Naive B cell (primary cell): Measurements from ENCODE around the gene SERTAD3. TPM values are rescaled to one million over a fixed set of nuclear protein-coding genes. Genes with fewer than 3 reads are reported as not detected.
"Not testable (repeated sequence)": the region's sequence is repeated elsewhere in the genome, so short reads cannot be mapped to it uniquely, and the experiment has no call there.

ENCODE experiments used
- ATAC-seq, 2 donors: fragments of 150-1000 bp; cut with Tn5 transposase; 2 replicates each; pipeline ENCODE4 v1.10.0; 2021; ENCODE audit warnings: low read depth in 2 of 2, mild to moderate bottlenecking in 2 of 2, moderate library complexity in 2 of 2
- DNase-seq: peaks from one replicate; pipeline ENCODE4 v3.0.0; 2022
- H3K27ac Mint-ChIP-seq, 6 donors: one replicate each; pipeline ENCODE4 v1.8.0; 2020 to 2022; ENCODE audit warnings: mild to moderate bottlenecking in 6 of 6, mixed read lengths in 6 of 6, moderate library complexity in 5 of 6, inconsistent platforms in 2 of 6
- H3K27me3 Mint-ChIP-seq, 3 donors: one replicate each; pipeline ENCODE4 v1.8.0; 2021 to 2022; ENCODE audit warnings: mixed read lengths in 3 of 3, mild to moderate bottlenecking in 1 of 3
- H3K36me3 Mint-ChIP-seq, 2 donors: one replicate each; pipeline ENCODE4 v1.8.0; 2020 to 2022; ENCODE audit warnings: mixed read lengths in 2 of 2, inconsistent platforms in 1 of 2, mild to moderate bottlenecking in 1 of 2
- H3K4me1 Mint-ChIP-seq, 3 donors: one replicate each; pipeline ENCODE4 v1.8.0; 2020 to 2022; ENCODE audit warnings: mixed read lengths in 3 of 3, inconsistent platforms in 1 of 3, mild to moderate bottlenecking in 1 of 3, moderate library complexity in 1 of 3
- H3K4me3 Mint-ChIP-seq, 8 donors: one replicate each; pipeline ENCODE4 v1.8.0; 2020 to 2022; ENCODE audit warnings: mild to moderate bottlenecking in 8 of 8, mixed read lengths in 8 of 8, moderate library complexity in 8 of 8, inconsistent platforms in 2 of 8
- H3K9me3 Mint-ChIP-seq, 7 donors: one replicate each; pipeline ENCODE4 v1.8.0; 2020 to 2022; ENCODE audit warnings: mixed read lengths in 7 of 7, mild to moderate bottlenecking in 5 of 7, inconsistent platforms in 2 of 7, moderate library complexity in 1 of 7
- polyA plus RNA-seq, 6 donors: library from polyadenylated mRNA; unstranded; fragments of 300-500 nt; fragmentation: Illumina TruSeq; gene quantifications; one replicate each; pipeline ENCODE4 v1.2.3, GENCODE V29; 2021; ENCODE audit warnings: low read depth in 6 of 6

SERTAD3 gene, protein sequence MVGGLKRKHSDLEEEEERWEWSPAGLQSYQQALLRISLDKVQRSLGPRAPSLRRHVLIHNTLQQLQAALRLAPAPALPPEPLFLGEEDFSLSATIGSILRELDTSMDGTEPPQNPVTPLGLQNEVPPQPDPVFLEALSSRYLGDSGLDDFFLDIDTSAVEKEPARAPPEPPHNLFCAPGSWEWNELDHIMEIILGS
- 10 to 100 TPM in 5 of 6 donors, 1 to 10 TPM in 1; 9.8 to 17.6 (median 13.3) TPM for polyA plus RNA-seq

GRCh38 chr19:40444000-40444824, at the start of gene SERTAD3:
Gene SERTAD3, minus strand, starts transcription at chr19:40444335. Its CDS starts 2,255 bp downstream, at chr19:40442080.
- ATAC-seq = peak; percentile 68 to 69
- no peaks in the 10 kb centered on the region for H3K27me3 Mint-ChIP-seq
- peak within 1 kb of the TSS; percentile 90 to 99 (median 98) for H3K4me3 Mint-ChIP-seq
- peak; percentile 99 for DNase-seq
- no peaks in the 10 kb centered on the region for H3K9me3 Mint-ChIP-seq
- peaks cover 23 to 26% (median 25%) of the 10 kb centered on the region in 3 donors for H3K4me1 Mint-ChIP-seq
- peak within 1 kb of the TSS; percentile 85 to 99 (median 98) for H3K27ac Mint-ChIP-seq
- H3K36me3 Mint-ChIP-seq = peaks cover 0 to 9% of the 10 kb centered on the region in 2 donors

DNA sequence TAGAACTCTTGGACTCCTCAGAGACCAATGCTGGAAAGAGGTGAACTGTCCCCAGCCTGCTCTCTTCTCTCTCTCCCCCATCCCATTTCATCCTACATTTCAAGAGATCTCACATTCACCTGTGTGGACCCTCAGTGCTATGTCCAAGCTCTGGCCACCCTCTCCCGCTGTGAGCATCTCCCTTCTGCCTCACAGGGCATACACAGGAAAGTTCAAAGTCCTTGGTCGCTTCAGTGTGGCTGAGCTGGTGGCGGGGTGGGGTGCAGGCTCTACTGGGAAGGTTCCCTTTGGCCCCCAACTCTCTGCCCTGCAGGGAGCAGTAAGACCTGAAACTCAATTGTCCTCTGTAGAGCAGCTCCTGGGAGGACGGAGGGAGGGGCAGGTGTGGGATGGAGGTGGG, 49.6 kb upstream of the SERTAD3 start:
- H3K36me3 Mint-ChIP-seq = peaks cover 0 to 4% of the 10 kb centered on the region in 2 donors
- peak overlapping the region in 1 of 6 donors; percentile 12 for H3K27ac Mint-ChIP-seq
- H3K4me3 Mint-ChIP-seq = no peak overlapping the region
- ATAC-seq = no peak
- DNase-seq = no peak
- H3K27me3 Mint-ChIP-seq = peaks cover 14 to 49% (median 35%) of the 10 kb centered on the region in 3 donors
- peaks cover 0 to 3% (median 0%) of the 10 kb centered on the region in 7 donors for H3K9me3 Mint-ChIP-seq
- no peaks in the 10 kb centered on the region for H3K4me1 Mint-ChIP-seq

- Mint-ChIP-seq H3K4me1 (peaks cover 0 to 7% (median 0%) of the 10 kb centered on the region in 3 donors), H3K9me3 (peaks cover 0 to 5% (median 0%) of the 10 kb centered on the region in 7 donors), H3K27ac (peak overlapping the region in 2 of 6 donors; percentile 31 to 41), H3K36me3 (peaks cover 0 to 4% of the 10 kb centered on the region in 2 donors), H3K4me3 (no peak overlapping the region), H3K27me3 (peaks cover 21 to 56% (median 35%) of the 10 kb centered on the region in 3 donors)
- ATAC-seq (no peak), DNase-seq (no peak)
Measured at GRCh38 chr19:40492274-40492673, 48.1 kb upstream of the SERTAD3 start.

DNA sequence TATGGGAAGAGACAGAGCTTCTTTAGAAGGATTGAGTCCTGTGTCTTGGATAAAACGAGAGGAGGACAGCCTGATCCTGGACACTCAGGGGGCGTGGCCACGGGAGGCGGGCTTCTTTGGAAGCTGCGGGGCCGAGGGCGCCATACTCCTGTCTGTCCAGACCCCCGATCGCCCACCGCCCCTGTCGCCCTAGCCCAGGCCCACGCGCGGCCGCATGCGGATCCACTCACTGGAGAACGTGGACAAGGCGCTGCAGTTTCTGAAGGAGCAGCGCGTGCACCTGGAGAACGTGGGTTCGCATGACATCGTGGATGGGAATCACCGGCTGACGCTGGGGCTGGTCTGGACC, 45.7 kb upstream of the SERTAD3 start:
- DNase-seq (no peak), ATAC-seq (no peak)
- peaks cover 0 to 5% (median 0%) of the 10 kb centered on the region in 7 donors for H3K9me3 Mint-ChIP-seq
- H3K4me3 Mint-ChIP-seq = no peak overlapping the region
- peaks cover 29 to 66% (median 34%) of the 10 kb centered on the region in 3 donors for H3K27me3 Mint-ChIP-seq
- peaks cover 0 to 7% (median 0%) of the 10 kb centered on the region in 3 donors for H3K4me1 Mint-ChIP-seq
- peaks cover 0 to 4% of the 10 kb centered on the region in 2 donors for H3K36me3 Mint-ChIP-seq
- H3K27ac Mint-ChIP-seq = no peak overlapping the region

GRCh38 chr19:40486017-40486416, 41.9 kb upstream of the SERTAD3 start:
- ATAC-seq (no peak), DNase-seq (no peak)
- Mint-ChIP-seq H3K27ac (no peak overlapping the region), H3K4me1 (peaks cover 0 to 7% (median 0%) of the 10 kb centered on the region in 3 donors), H3K9me3 (peaks cover 0 to 7% (median 0%) of the 10 kb centered on the region in 7 donors), H3K27me3 (peaks cover 11 to 60% (median 32%) of the 10 kb centered on the region in 3 donors), H3K36me3 (peaks cover 0 to 2% of the 10 kb centered on the region in 2 donors), H3K4me3 (no peak overlapping the region)

- DNase-seq, H3K9me3 Mint-ChIP-seq, H3K4me3 Mint-ChIP-seq, H3K4me1 Mint-ChIP-seq, H3K36me3 Mint-ChIP-seq, ATAC-seq: not testable (repeated sequence)
- peak overlapping the region in 1 of 6 donors; percentile 80 for H3K27ac Mint-ChIP-seq
- H3K27me3 Mint-ChIP-seq = peaks cover 11 to 19% (median 19%) of the 10 kb centered on the region in 3 donors
Measured at GRCh38 chr19:40475878-40476644, 31.9 kb upstream of the SERTAD3 start.

DNA sequence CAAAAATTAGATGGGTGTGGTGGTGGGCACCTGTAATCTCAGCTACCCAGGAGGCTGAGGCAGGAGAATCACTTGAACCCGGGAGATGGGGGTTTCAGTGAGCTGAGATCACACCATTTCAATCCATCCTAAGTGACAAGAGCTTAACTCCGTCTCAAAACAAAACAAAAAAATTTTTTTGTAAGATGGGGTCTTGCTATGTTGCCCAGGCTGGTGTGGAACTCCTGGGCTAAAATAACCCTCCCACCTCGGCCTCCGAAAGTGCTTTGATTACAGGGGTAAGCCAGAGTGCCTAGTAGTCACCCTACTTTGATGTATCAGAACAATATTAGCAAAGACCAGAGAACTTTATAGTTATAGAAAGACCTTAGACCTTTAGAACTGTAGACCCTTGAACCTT, 30.6 kb upstream of the SERTAD3 start:
- no peaks in the 10 kb centered on the region for H3K36me3 Mint-ChIP-seq
- H3K27ac Mint-ChIP-seq = no peak overlapping the region
- ATAC-seq (no peak), DNase-seq (no peak)
- H3K9me3 Mint-ChIP-seq = no peaks in the 10 kb centered on the region
- H3K27me3 Mint-ChIP-seq = peaks cover 8 to 28% (median 19%) of the 10 kb centered on the region in 3 donors
- no peaks in the 10 kb centered on the region for H3K4me1 Mint-ChIP-seq
- H3K4me3 Mint-ChIP-seq = no peak overlapping the region

GRCh38 chr19:40472516-40472915, 28.4 kb upstream of the SERTAD3 start:
- Mint-ChIP-seq H3K27me3 (peaks cover 4 to 32% (median 8%) of the 10 kb centered on the region in 3 donors), H3K27ac (no peak overlapping the region), H3K36me3 (no peaks in the 10 kb centered on the region), H3K4me3 (no peak overlapping the region), H3K9me3 (no peaks in the 10 kb centered on the region), H3K4me1 (no peaks in the 10 kb centered on the region)
- ATAC-seq (no peak), DNase-seq (no peak)

- Mint-ChIP-seq H3K4me3 (peak overlapping the region in 1 of 8 donors; percentile 33), H3K27me3 (peaks cover 8 to 36% (median 13%) of the 10 kb centered on the region in 3 donors), H3K27ac (no peak overlapping the region), H3K9me3 (peaks cover 0 to 4% (median 0%) of the 10 kb centered on the region in 7 donors), H3K4me1 (peaks cover 6 to 7% (median 7%) of the 10 kb centered on the region in 3 donors), H3K36me3 (peaks cover 0 to 7% of the 10 kb centered on the region in 2 donors)
- DNase-seq (no peak), ATAC-seq (no peak)
Measured at GRCh38 chr19:40471111-40471510, 27.0 kb upstream of the SERTAD3 start.

GRCh38 chr19:40469011-40469410, 24.9 kb upstream of the SERTAD3 start:
- Mint-ChIP-seq H3K9me3 (peaks cover 0 to 5% (median 0%) of the 10 kb centered on the region in 7 donors), H3K27me3 (peaks cover 9 to 41% (median 9%) of the 10 kb centered on the region in 3 donors), H3K36me3 (peaks cover 0 to 7% of the 10 kb centered on the region in 2 donors), H3K4me3 (peak overlapping the region in 2 of 8 donors; percentile 57 to 74), H3K27ac (peak overlapping the region in 2 of 6 donors; percentile 40 to 91), H3K4me1 (peaks cover 21 to 26% (median 26%) of the 10 kb centered on the region in 3 donors)
- ATAC-seq (no peak), DNase-seq (no peak)

DNA sequence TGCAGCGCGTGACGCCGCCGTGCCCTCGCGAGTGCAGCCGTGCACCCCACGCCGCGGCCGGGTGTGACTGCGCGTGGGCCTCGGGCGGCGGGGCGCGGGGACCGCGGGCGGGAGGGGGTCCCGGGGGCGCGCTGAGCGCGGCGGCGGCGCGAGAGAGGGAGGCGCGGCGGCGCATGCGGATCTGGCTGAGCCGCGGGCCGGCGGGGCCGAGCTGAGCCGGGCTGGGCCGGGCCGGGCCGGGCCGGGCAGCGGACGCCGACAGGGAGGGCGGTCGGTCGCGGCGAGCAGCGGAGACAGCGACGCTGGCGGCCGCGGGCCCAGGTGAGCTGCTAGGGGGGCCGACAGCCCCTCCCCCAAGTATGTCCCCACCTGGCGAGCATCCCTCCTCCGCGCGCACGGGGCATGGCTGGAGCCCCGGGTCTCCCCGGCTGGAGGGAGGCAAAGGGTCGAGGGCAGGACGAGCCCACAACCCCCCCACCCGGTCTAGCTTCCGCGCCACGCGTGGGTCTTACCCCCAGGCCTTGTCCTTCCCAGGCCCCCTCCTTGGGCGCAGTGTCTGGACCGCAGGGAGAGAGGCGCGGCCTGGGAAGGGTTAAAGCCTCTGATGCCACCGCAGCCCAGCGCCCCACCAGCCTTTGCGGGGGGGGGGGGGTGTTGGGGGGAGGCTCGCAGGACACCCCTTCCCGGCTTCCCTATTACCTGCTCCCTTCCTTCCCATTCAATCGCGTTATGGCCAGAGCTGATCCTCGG, 23.0 kb upstream of the SERTAD3 start, which contains the start of gene SPTBN4:
Gene SPTBN4, plus strand, starts transcription at position 17 of the 750 bp plus-strand sequence. CDS start 5,621 bp downstream, outside the sequence.
- H3K27ac Mint-ChIP-seq = peak within 1 kb of the TSS; percentile 89 to 100 (median 97)
- H3K27me3 Mint-ChIP-seq = peaks cover 9 to 41% (median 9%) of the 10 kb centered on the region in 3 donors
- peaks cover 0 to 7% of the 10 kb centered on the region in 2 donors for H3K36me3 Mint-ChIP-seq
- DNase-seq (no peak), ATAC-seq (no peak)
- peak within 1 kb of the TSS; percentile 80 to 92 (median 88) for H3K4me3 Mint-ChIP-seq
- peaks cover 0 to 5% (median 0%) of the 10 kb centered on the region in 7 donors for H3K9me3 Mint-ChIP-seq
- peaks cover 24 to 28% (median 26%) of the 10 kb centered on the region in 3 donors for H3K4me1 Mint-ChIP-seq
